Measurements from ENCODE around the gene NSMCE4A.
"Not testable (repeated sequence)": the region's sequence is repeated elsewhere in the genome, so short reads cannot be mapped to it uniquely, and the experiment has no call there.

The NSMCE4A gene

GRCh38 chr10:121974535-121975294 lies at the start of gene NSMCE4A:
Gene NSMCE4A, minus strand, starts transcription at chr10:121975217. Its CDS starts 52 bp downstream, at chr10:121975165.
- no peak for TF ChIP-seq CTCF (IDR thresholded peaks at IDR 0.05; ENCODE audit: insufficient read depth, low read length, poor library complexity, severe bottlenecking)
- H3K27me3 ChIP-seq (replicated peaks; ENCODE audit: control insufficient read depth, insufficient read depth, low read length): no peaks in the 10 kb centered on the region
- DNase-seq (ENCODE audit: extremely low read depth, insufficient read length): peak; percentile 88
- H3K4me3 ChIP-seq (replicated peaks; ENCODE audit: low read depth, low read length): peak within 1 kb of the TSS; percentile 87
- H3K36me3 ChIP-seq (ENCODE audit: control insufficient read depth, insufficient read depth, low read length): peaks cover 2% of the 10 kb centered on the region; the same call in 1 of the 2 replicates

GRCh38 chr10:122023257-122023656 lies 48.2 kb upstream of the NSMCE4A start:
- H3K27me3 ChIP-seq (replicated peaks; ENCODE audit: control insufficient read depth, insufficient read depth, low read length); H3K4me3 ChIP-seq (replicated peaks; ENCODE audit: low read depth, low read length); H3K36me3 ChIP-seq (ENCODE audit: control insufficient read depth, insufficient read depth, low read length); DNase-seq (ENCODE audit: extremely low read depth, insufficient read length): not testable (repeated sequence)

- H3K36me3 ChIP-seq (ENCODE audit: control insufficient read depth, insufficient read depth, low read length): no peaks in the 10 kb centered on the region
- DNase-seq (ENCODE audit: extremely low read depth, insufficient read length): no peak
- TF ChIP-seq CTCF (IDR thresholded peaks at IDR 0.05; ENCODE audit: insufficient read depth, low read length, poor library complexity, severe bottlenecking): no peak
- H3K27me3 ChIP-seq (replicated peaks; ENCODE audit: control insufficient read depth, insufficient read depth, low read length): no peaks in the 10 kb centered on the region
- H3K4me3 ChIP-seq (replicated peaks; ENCODE audit: low read depth, low read length): no peak overlapping the region
Observed at GRCh38 chr10:122022276-122022675, 47.3 kb upstream of the NSMCE4A start.

- H3K4me3 ChIP-seq (replicated peaks; ENCODE audit: low read depth, low read length): no peak overlapping the region
- no peak for TF ChIP-seq CTCF (IDR thresholded peaks at IDR 0.05; ENCODE audit: insufficient read depth, low read length, poor library complexity, severe bottlenecking)
- no peak for DNase-seq (ENCODE audit: extremely low read depth, insufficient read length)
Observed at GRCh38 chr10:122021828-122022227, 46.8 kb upstream of the NSMCE4A start.

GRCh38 chr10:122021379-122021778 lies 46.4 kb upstream of the NSMCE4A start:
- no peak for DNase-seq (ENCODE audit: extremely low read depth, insufficient read length)
- no peak for TF ChIP-seq CTCF (IDR thresholded peaks at IDR 0.05; ENCODE audit: insufficient read depth, low read length, poor library complexity, severe bottlenecking)
- Histone ChIP-seq H3K36me3 (ENCODE audit: control insufficient read depth, insufficient read depth, low read length) (no peaks in the 10 kb centered on the region), H3K4me3 (replicated peaks; ENCODE audit: low read depth, low read length) (no peak overlapping the region), H3K27me3 (replicated peaks; ENCODE audit: control insufficient read depth, insufficient read depth, low read length) (no peaks in the 10 kb centered on the region)

More at GRCh38 chr10:122021828-122022227, 46.8 kb upstream of the NSMCE4A start:
- H3K27me3 ChIP-seq (replicated peaks; ENCODE audit: control insufficient read depth, insufficient read depth, low read length): no peaks in the 10 kb centered on the region
- H3K36me3 ChIP-seq (ENCODE audit: control insufficient read depth, insufficient read depth, low read length): no peaks in the 10 kb centered on the region

GRCh38 chr10:122020226-122020625 lies 45.2 kb upstream of the NSMCE4A start:
- DNase-seq (ENCODE audit: extremely low read depth, insufficient read length): no peak
- Histone ChIP-seq H3K36me3 (ENCODE audit: control insufficient read depth, insufficient read depth, low read length) (no peaks in the 10 kb centered on the region), H3K4me3 (replicated peaks; ENCODE audit: low read depth, low read length) (no peak overlapping the region), H3K27me3 (replicated peaks; ENCODE audit: control insufficient read depth, insufficient read depth, low read length) (no peaks in the 10 kb centered on the region)
- TF ChIP-seq CTCF (IDR thresholded peaks at IDR 0.05; ENCODE audit: insufficient read depth, low read length, poor library complexity, severe bottlenecking): no peak
